ENCODE data around the gene TCEANC. TPM values are rescaled to one million over a fixed set of nuclear protein-coding genes. Genes with fewer than 3 reads are reported as not detected.
"Not testable (repeated sequence)": the region's sequence is repeated elsewhere in the genome, so short reads cannot be mapped to it uniquely, and the experiment has no call there.

The TCEANC gene, protein sequence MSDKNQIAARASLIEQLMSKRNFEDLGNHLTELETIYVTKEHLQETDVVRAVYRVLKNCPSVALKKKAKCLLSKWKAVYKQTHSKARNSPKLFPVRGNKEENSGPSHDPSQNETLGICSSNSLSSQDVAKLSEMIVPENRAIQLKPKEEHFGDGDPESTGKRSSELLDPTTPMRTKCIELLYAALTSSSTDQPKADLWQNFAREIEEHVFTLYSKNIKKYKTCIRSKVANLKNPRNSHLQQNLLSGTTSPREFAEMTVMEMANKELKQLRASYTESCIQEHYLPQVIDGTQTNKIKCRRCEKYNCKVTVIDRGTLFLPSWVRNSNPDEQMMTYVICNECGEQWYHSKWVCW
- total RNA-seq (2014; rRNA removed; shearing (Covaris generic)): 1.4 and 5.1 TPM in 2 replicates

DNA sequence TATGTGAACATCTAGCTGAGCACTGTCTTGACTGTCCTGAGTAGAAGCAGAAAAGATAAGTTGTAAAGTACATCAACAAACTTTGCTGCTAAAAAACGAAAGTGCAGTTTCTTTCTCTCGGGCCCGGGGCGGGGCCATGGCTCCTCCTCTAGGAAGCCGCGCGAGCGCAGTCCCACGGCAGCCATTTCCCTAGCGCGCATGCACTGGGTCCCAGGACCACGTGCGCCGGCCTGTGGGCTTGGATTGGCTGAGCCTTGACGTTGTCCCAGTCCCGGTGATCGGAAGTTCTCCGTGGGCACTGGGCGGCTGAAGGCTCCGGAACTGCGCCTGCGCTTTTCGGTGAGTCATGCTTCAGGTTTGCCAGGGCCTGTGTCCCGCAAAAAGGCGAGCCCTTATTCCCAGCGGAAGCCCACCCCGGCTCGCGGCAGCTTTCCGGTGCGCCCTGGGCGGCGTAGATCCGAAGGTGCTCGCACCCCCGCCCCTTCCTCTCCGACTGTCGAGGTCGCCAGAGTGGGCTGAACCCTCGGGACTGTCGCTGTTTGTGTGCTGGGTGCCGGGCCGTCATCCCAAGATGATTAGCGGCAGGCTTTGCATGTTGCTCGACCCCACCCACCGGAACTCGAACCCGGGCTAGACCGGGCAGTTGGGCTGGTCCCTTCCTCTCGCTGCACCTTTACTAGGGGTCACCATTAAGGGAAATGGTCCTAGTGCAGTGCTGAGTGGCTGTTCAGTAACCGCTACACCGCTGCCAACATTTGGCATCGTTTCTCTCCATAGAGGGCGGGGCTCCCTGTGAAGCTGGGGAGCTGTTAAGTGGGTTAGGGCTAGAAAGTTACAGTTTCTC lies at the start of gene TCEANC:
TCEANC (plus strand) TSS at position 292 of the 844 bp plus-strand sequence. CDS start 9,368 bp downstream, outside the sequence.
- DNase-seq (ENCODE audit: low read depth): peak; percentile 98

DNA sequence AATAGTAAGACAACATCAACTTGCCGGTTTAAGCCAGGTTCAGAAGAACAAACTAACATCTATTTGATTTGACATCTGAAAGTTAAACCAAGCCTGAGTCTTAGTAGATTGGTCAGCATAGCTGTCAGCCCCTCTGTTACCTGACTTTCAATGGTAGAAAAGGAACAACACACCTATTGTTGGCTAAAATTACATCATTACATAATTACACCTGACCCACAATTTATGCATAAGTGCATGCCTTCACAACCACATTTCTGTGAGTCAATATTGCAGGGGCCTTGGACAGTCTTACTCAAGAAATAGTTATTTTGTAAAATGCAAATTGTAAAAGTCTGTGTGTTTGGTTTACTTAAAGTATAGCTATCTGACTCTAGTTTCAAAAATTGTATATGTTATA lies 47.3 kb upstream of the TCEANC start:
- DNase-seq (ENCODE audit: low read depth): no peak

DNA sequence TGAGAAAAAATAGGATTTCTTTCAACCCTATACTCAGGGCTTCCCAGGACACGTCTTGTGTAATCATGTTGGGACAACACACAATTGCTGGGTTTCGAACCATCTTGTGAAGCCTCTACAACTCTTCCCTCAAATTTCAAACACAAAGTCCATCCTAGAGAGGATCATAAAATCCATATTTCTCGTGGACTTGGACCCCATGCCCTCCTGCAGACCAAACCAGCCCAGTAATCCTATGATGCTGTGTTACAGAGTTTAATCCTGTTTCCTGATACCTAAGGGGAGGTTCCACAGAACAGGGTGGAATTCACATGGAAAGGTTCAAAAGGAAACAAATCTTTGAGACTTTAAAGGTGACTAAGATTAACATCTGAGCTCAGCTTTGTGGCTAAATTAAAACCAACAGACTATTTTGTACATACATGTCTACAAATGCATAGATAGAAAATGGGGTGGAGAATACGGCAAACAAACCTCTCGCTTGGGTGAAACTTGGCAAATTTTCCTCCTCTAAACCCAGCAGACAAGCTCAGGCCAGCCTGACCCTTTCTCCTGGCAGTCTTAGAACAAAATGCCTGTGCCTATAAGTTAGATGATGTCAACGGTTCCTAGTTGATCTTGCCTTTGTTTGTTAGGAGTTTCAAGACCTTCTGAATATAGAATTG lies 45.5 kb upstream of the TCEANC start:
- DNase-seq (ENCODE audit: low read depth): no peak

DNA sequence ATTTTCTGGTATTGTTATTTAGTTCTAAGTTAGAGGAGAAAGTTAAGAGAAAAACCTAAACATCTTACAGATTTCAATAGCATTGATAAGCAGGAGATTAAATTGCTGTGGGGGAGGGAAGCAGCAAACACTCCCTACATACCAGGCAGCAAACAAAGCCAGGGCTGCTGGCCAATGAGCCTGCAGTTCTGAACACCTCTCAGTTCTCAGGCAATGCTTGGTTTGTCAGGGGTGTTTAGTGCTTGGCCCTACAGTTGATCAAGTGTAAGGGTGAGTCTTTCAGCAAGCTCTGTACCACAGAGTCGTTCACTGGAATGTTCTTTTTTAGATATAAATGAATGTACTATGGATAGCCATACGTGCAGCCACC lies 45.0 kb upstream of the TCEANC start:
- DNase-seq (ENCODE audit: low read depth): no peak

DNA sequence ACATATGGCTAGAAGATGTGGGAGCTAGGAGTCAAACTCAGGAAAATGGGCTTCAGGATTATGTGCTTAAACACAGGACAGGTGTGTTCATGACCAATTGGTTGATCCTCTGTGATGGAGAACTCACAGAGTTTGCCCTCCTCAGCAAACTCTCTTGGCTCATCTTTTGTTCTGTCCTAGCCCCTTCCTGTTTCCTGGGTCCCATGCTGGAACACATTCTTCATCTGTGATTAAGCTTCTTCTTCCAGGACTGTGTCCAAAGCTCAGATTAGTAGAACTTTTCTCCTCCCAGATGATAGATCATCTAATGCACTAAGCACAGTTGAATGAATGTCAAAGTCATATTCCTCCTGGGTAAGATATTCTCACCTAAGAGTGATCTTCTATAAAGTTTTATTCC lies 38.8 kb upstream of the TCEANC start:
- DNase-seq (ENCODE audit: low read depth): no peak

DNA sequence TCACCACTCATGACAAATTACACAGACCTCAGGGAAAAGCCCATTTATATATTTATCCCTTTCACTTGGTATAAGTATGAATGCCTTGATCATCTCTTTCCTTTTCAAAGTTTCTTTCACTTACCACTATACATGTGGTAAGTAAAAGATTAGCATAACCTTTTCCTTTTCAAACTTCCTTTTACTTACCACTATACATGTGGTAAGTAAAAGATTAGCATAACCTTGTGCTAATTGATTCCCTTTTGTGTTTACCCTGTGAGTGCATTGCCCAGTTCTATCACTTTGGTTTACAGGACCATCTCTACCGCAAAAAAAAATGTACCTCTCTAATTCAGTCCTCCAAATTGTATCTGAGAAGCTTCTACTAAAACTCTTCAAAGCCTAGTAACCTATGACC lies 32.7 kb upstream of the TCEANC start:
- DNase-seq (ENCODE audit: low read depth): no peak

DNA sequence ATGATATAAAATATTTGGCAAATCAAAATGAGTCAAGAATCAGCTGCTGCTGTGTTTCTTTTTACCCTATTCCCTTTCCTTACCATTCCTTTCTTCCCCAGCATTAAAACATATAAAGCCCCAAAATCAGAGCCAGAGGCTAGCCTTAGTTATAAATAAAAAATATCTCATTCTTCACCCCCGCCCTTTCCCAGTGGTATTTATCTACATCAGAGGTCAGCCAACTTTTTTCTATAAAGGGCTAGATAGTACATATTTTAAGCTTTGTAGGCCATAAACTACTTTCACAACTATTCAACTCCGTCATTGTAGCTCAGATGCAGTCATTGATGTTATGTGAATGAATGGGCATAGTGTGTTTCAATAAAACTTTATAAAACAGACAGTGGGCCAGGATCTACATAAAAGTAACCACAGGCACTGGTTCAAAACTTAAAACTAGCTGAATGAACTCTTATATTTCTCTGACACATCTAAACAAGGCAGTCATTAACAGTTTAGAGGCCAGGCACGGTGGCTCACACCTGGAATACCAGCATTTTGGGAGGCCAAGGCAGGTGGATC lies 30.5 kb upstream of the TCEANC start:
- no peak for DNase-seq (ENCODE audit: low read depth)

DNA sequence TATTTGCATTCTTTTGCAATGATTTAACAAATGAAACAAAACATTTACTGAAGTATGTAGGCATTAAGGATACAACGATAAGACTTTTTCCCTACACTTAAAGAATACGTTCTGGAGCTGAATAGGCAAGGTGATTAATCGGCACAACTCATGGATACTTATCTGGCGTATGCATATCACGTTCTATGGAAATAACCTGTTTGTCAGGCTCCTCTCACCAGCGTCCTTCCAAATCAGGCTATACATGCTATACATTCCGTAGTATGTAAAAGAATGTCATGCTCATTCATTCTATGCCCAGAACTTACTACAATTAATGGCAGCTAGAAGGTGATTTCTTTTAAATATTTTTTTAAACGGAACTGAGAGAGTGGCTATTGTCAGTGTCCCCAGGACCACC lies 25.6 kb upstream of the TCEANC start:
- no peak for DNase-seq (ENCODE audit: low read depth)

DNA sequence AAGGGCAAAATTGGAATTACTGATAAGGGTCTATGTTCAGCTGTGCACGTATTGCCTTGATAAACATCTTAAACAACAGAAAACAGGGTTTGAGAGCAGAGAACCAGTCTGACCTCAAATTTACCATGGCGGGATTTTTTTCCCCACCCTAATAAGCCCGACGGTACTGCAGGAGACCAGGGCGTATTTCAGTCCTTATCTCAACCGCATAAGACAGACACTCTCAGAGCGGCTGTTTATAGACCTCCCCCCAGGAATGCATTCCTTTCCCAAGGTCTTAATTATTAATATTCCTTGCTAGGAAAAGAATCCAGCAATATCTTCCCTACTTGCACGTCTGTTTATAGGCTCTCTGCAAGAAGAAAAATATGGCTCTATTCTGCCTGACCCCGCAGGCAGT lies 15.7 kb upstream of the TCEANC start:
- DNase-seq (ENCODE audit: low read depth): not testable (repeated sequence)

DNA sequence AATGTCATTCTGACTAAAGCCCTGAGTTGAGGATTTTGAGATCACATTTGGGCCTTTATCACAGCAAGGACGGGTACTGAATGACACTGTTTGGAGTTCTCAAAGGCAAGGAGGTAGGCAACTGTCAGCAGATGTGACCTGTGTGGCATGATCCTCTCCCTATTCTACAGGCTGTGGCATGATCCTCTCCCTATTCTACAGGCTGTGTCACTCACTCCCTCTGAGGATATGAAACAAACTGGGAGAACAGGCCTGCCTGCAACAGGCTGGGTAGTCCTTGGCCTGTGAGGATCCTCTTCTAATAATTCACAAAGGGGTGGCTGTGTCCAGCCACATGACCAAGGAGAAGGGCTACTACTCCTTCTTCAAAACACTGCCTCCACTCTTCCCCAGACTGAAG lies 14.9 kb upstream of the TCEANC start:
- DNase-seq (ENCODE audit: low read depth): no peak

DNA sequence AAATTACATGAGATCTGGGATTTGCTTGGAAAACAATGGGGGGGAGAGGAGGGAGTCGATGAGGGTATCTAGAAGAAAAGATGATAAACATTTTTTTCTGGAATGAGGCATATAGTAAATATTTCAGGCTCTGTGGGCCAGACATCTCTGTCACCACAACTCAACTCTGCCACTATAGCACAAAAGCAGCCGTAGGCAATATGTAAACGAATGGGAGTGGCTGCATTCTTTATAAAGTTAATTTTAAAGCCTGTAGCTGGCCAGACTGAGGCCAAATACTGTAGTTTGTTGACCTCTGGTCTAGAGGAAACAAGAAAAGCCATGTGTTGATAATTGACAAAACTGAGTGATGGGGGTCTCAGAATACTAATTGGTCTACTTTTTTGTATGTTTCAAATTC lies 14.1 kb upstream of the TCEANC start:
- DNase-seq (ENCODE audit: low read depth): no peak

DNA sequence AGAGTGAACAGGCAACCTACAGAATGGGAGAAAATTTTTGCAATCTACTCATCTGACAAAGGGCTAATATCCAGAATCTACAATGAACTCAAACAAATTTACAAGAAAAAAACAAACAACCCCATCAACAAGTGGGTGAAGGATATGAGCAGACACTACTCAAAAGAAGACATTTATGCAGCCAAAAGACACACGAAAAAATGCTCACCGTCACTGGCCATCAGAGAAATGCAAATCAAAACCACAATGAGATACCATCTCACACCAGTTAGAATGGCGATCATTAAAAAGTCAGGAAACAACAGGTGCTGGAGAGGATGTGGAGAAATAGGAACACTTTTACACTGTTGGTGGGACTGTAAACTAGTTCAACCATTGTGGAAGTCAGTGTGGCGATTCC lies 11.3 kb upstream of the TCEANC start:
- DNase-seq (ENCODE audit: low read depth): not testable (repeated sequence)

DNA sequence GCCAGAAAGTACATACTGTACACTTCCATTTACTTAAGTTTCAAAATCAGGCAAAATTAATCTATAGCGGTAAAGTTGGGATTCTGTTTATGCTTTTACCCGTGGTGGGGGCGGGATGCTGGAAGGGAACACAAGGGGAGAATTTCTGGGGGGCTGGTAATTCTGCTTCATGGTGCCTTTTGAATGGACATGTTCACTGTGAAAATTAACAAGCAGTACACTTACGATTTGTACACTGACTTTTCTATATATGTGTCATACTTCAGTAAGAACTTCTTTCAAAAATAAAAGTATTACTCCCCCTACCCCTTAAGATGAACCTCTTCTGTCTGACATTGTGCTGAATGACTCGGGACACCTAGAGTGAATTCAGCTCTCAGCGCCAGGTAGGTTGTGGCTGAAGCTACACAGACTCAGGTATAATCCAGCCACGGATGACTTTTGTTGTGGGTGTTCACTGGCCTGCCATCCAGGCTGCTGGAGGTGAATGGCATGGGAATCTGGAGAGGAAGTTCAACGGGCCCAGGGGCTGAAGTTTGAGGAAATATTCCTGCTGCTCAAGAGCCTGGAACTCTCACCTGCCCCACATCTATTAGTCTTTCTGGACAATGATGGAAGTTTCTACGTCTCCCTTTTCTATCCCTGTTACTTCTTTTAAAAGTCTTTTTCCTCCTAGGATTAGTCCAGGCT lies 7.3 kb upstream of the TCEANC start:
- DNase-seq (ENCODE audit: low read depth): no peak

DNA sequence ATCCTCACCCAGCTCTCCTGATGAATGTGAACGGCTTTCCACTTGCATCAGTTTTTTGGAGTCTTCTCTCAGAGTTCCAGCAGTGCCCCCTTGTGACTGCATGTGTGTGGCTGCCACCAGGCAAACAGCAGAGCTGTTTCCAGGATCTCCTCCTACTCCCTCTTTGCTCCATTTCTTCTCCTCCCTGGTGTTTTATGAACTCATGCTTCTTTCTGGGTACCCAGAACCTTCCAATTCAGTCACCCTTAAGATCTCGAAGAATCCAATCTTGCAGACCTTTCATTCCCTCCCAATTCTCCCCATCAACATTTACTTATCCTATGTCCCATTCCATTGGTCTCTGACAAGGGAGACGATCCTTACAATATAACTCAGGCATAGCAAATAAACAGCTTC lies 6.8 kb upstream of the TCEANC start:
- peak; percentile 62 for DNase-seq (ENCODE audit: low read depth)

DNA sequence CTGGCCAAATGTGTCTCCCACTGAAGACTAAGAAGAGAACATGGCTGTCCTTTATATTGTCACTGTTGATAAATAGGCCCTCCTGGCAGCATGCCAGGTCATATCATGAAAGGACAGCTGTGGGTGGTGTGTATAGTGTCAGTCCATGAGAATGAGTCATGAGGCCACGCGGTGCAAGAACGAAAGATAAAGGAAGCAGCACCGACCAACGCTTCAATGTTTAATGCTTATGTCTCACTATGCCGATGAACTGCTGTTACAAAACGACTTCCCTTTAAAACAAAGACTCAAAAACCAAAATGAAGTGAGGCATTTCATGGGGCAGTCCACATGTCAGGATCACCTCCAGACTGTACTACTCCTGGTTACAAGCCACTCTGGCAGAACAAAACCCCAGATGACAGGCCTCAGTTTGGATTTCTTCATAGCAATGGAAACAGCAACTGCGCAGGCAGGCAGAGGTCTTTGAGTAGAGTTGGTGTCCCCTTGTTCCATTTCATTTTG lies 5.2 kb upstream of the TCEANC start:
- DNase-seq (ENCODE audit: low read depth): peak; percentile 19

DNA sequence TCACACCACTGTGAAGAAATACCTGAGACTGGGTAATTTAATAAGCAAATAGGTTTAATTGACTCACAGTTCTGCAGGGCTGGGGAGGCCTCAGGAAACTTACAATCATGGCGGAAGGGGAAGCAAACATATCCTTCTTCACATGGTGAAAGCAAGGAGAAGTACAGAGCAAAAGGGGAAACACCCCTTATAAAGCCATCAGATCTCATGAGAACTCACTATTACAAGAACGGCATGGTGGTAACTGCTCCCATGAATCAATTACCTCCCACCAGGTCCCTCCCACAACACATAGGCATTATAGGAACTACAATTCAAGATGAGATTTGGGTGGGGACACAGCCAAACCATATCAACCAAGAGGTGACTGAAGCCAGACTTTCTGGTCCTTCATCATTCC lies 4.6 kb upstream of the TCEANC start:
- not testable (repeated sequence) for DNase-seq (ENCODE audit: low read depth)

DNA sequence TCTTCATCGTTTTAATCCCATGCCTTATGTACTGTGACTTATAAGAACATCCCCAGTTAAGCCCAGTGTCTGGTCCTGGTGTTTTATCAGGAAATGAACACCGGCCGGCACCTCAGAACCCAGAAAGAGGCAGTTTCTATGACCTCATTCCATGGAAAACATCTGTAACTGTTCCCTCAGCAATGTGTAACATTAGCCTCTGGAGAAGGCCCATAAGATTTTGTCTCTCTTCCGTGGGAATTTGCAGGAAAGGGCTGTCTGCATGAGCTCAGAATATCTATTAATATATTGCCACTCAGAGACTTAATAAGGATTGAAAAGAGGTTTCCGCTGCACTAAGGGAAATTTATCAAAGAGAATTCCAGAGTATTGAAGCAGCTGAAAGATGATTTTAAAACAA lies 3.1 kb upstream of the TCEANC start:
- DNase-seq (ENCODE audit: low read depth): no peak

DNA sequence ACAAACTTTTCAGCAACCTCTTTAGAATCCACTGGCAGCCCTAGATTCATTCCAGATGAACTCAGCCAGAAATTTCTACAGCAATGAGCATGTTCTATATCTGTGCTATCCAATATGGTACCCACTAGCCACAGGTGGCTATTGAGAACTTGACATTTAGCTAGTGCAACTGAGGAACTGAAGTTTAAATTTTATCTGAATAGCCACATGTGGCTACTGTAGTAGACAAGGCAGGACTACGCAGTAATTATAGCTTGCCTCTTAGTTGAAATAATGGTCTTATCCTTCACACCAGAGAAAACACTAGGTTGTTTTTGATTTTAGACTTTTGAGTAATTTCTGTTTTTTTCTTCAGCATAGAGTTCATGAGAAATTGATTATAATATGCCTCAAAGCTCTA lies 2.6 kb upstream of the TCEANC start:
- no peak for DNase-seq (ENCODE audit: low read depth)

DNA sequence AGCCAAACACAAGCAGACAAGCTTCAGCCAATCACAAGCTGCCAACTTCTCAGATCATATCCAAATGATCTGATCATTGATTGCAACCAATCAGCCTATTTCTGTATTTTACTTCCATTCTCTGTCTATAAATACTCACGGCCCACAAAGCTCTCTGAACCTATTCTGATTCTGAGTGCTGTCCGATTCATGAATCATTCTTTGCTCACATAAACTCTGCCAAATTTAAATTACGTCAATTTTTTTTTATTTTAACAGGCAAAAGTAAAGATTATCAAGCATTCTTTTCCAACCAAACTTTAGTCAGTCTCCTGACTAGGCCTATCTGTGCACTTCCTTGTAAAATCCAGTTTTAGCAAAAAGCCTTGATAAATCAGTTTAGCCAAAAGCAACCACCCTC lies 1.8 kb upstream of the TCEANC start:
- DNase-seq (ENCODE audit: low read depth): peak; percentile 20

DNA sequence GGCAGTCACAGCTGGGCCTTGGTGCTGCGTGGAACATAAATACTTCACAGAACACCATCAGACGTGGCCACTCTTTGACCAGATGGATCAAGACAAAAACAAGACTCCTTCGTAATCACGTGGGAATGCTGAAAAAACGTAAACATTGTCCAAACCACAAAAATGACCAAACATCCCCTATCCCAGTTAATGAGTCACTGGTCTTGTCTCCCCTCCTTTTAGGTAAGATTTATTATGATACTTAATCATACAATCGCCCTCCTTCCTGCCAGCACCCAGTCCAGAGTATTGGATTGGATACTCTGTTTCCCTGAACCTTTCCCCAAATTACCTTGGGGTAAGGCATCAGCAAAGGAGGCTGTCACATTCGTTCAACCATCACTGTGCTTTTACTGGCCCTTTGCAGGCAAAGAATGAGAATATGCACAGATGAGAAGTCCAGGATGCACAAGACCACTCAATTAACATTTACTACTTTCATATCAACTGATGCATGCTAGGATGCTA lies 601 bp upstream of the TCEANC start:
- DNase-seq (ENCODE audit: low read depth): peak; percentile 94

DNA sequence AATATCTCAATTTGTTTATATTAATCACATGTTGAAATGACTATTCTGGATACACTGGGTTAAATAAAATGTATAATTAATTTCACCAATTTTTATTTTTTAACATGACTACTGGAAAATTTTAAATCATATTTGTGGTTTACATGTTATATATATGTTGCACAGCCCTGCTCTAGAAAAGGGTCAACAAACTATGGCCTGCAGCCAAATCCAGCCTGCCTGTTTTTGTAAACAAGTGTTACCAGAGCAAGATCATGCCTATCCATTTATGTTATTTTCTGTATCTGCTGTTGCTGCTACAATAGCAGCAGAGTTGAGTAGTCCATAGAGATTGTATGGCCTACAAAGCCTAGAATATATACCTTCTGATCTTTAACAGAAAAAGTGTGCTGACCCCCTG lies 1.2 kb downstream of the TCEANC start:
- no peak for DNase-seq (ENCODE audit: low read depth)

Measured in M059J (cell line).